ENCODE measurements around the gene NSMF.

DNA sequence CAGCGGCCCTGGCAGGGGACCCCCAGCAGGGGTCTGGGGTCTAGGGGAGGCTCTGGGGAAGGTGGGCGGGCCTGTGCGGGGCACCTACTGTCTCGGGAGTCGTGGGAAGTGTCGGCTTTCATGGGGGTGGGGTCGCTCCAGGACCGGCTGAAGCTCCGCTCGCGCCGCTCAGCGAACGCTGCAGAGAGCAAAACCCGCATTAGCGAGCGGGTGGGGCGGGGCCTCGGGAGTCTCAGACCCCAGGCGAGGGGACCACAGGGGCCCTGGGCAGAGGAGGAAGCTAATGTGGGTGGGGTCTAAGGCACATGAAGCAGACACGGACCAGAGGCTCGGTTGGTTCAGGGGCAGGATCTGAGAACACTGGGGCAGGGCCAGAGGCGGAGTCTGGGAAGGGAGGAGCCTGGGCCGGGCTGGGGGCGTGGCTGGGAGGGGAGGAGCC, 5.5 kb downstream of the NSMF start:
- no peak for TF ChIP-seq CTCF (IDR thresholded peaks at IDR 0.05)
- no peak for TF ChIP-seq EZH2 (IDR thresholded peaks at IDR 0.05; ENCODE audit: borderline replicate concordance, insufficient read depth, low read depth, low read length, poor library complexity, severe bottlenecking)

All from B cell (primary cell).